ENCODE results near the gene EPB42.
"Not testable (repeated sequence)": the region's sequence is repeated elsewhere in the genome, so short reads cannot be mapped to it uniquely, and the experiment has no call there.

EPB42 gene

GRCh38 chr15:43241100-43241499 lies 20.3 kb upstream of the EPB42 start:
- DNase-seq (ENCODE audit: low read depth), result no peak

GRCh38 chr15:43239732-43240491 lies 19.1 kb upstream of the EPB42 start:
- DNase-seq (ENCODE audit: low read depth), result no peak

GRCh38 chr15:43238671-43239131 lies 17.9 kb upstream of the EPB42 start:
- DNase-seq (ENCODE audit: low read depth), result no peak

- no peak for DNase-seq (ENCODE audit: low read depth)
These were observed 17.1 kb upstream of the EPB42 start for GRCh38 chr15:43237842-43238470.

- DNase-seq (ENCODE audit: low read depth), result no peak
These were observed 14.7 kb upstream of the EPB42 start for GRCh38 chr15:43235536-43235935.

GRCh38 chr15:43232289-43232874 lies 11.6 kb upstream of the EPB42 start:
- no peak for DNase-seq (ENCODE audit: low read depth)

- peak; percentile 56 for DNase-seq (ENCODE audit: low read depth)
These were observed 9.9 kb upstream of the EPB42 start for GRCh38 chr15:43230640-43231115.

GRCh38 chr15:43229977-43230376 lies 9.2 kb upstream of the EPB42 start:
- DNase-seq (ENCODE audit: low read depth), result no peak

- no peak for DNase-seq (ENCODE audit: low read depth)
These were observed 5.9 kb upstream of the EPB42 start for GRCh38 chr15:43226436-43227305.

GRCh38 chr15:43225950-43226255 lies 5.1 kb upstream of the EPB42 start:
- not testable (repeated sequence) for DNase-seq (ENCODE audit: low read depth)

GRCh38 chr15:43225201-43225949 lies 4.6 kb upstream of the EPB42 start:
- no peak for DNase-seq (ENCODE audit: low read depth)

GRCh38 chr15:43221422-43221821 lies 604 bp upstream of the EPB42 start:
- DNase-seq (ENCODE audit: low read depth), result no peak

- DNase-seq (ENCODE audit: low read depth), result peak; percentile 45
These were observed 589 bp downstream of the EPB42 start for GRCh38 chr15:43219929-43220928.

- no peak for DNase-seq (ENCODE audit: low read depth)
These were observed 1.7 kb downstream of the EPB42 start for GRCh38 chr15:43218908-43219706.

GRCh38 chr15:43215961-43216360 lies 4.9 kb downstream of the EPB42 start:
- no peak for DNase-seq (ENCODE audit: low read depth)

GRCh38 chr15:43214592-43215295 lies 6.1 kb downstream of the EPB42 start:
- DNase-seq (ENCODE audit: low read depth), result no peak

- DNase-seq (ENCODE audit: low read depth), result no peak
These were observed 6.6 kb downstream of the EPB42 start for GRCh38 chr15:43214169-43214568.

GRCh38 chr15:43213466-43213865 lies 7.4 kb downstream of the EPB42 start:
- DNase-seq (ENCODE audit: low read depth), result no peak

- DNase-seq (ENCODE audit: low read depth), result no peak
These were observed 7.9 kb downstream of the EPB42 start for GRCh38 chr15:43212951-43213350.
